Measurements from ENCODE around the gene PDE4D.

PDE4D gene

DNA sequence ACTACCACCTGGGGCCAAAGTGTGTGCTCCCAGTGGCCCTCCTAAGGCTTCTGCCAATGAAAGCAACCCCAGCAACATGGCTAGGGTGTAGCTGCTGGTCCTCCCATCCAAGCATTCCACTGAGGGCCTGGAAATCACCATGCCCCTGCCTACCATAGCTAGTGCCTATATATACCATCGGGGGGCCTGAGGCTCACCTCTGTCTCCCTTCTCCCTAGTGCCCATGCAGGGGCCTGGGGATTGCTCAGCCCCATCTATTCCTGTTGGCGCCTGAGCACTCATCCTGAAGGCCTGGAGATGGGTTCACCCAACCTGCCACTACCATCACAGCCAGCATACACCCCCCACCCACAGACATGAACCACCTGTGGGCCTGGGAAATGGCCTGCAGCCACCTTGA is 943.3 kb downstream of the PDE4D start:
- Histone ChIP-seq H3K9ac (ENCODE audit: low read depth in 1 of 2, low read length in 2 of 2) (no peak overlapping the region), H3K9me3 (ENCODE audit: control insufficient read depth in 1 of 2, low read length in 2 of 2) (no peaks in the 10 kb centered on the region)

GRCh38 chr5:58946230-58946629 is 947.3 kb downstream of the PDE4D start:
- Histone ChIP-seq H3K4me1 (ENCODE audit: control insufficient read depth in 1 of 2, insufficient read depth in 2 of 2, low read length in 2 of 2) (no peaks in the 10 kb centered on the region), H3K4me3 (ENCODE audit: low read depth in 1 of 2, low read length in 2 of 2) (no peak overlapping the region), H3K36me3 (ENCODE audit: control insufficient read depth in 1 of 2, insufficient read depth in 2 of 2, low read length in 2 of 2) (no peaks in the 10 kb centered on the region), H3K9ac (ENCODE audit: low read depth in 1 of 2, low read length in 2 of 2) (no peak overlapping the region), H3K27me3 (ENCODE audit: control insufficient read depth in 1 of 2, insufficient read depth in 2 of 2, low read length in 2 of 2) (no peaks in the 10 kb centered on the region), H3K9me3 (ENCODE audit: control insufficient read depth in 1 of 2, low read length in 2 of 2) (no peaks in the 10 kb centered on the region), H3K27ac (ENCODE audit: low read depth, low read length) (no peak overlapping the region)

More for the DNA sequence above, 943.3 kb downstream of the PDE4D start:
- Histone ChIP-seq H3K27ac (ENCODE audit: low read depth, low read length) (no peak overlapping the region), H3K4me3 (ENCODE audit: low read depth in 1 of 2, low read length in 2 of 2) (no peak overlapping the region), H3K27me3 (ENCODE audit: control insufficient read depth in 1 of 2, insufficient read depth in 2 of 2, low read length in 2 of 2) (no peaks in the 10 kb centered on the region), H3K4me1 (ENCODE audit: control insufficient read depth in 1 of 2, insufficient read depth in 2 of 2, low read length in 2 of 2) (no peaks in the 10 kb centered on the region), H3K36me3 (ENCODE audit: control insufficient read depth in 1 of 2, insufficient read depth in 2 of 2, low read length in 2 of 2) (no peaks in the 10 kb centered on the region)

DNA sequence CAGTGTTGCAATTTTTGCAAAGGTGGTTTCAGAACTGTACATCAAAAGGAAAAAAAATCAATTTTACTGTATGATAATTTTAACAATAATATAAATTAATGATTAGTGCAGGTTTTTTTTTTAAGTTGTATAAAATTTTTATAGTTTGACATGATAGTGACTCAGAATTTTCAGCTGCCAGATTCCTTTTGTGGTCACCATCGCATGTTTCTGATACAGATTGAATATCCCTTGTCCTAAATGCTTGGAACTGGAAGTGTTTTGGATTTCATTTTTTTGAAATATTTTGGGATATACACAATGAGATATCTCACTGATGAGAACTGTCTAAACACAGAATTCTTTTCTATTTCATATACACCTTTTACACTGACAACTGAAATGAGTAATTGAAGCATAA is 949.3 kb downstream of the PDE4D start:
- H3K9me3 ChIP-seq (ENCODE audit: control insufficient read depth in 1 of 2, low read length in 2 of 2): no peaks in the 10 kb centered on the region
- no peak overlapping the region for H3K4me3 ChIP-seq (ENCODE audit: low read depth in 1 of 2, low read length in 2 of 2)
- H3K4me1 ChIP-seq (ENCODE audit: control insufficient read depth in 1 of 2, insufficient read depth in 2 of 2, low read length in 2 of 2): no peaks in the 10 kb centered on the region
- no peaks in the 10 kb centered on the region for H3K27me3 ChIP-seq (ENCODE audit: control insufficient read depth in 1 of 2, insufficient read depth in 2 of 2, low read length in 2 of 2)
- no peaks in the 10 kb centered on the region for H3K36me3 ChIP-seq (ENCODE audit: control insufficient read depth in 1 of 2, insufficient read depth in 2 of 2, low read length in 2 of 2)
- no peak overlapping the region for H3K9ac ChIP-seq (ENCODE audit: low read depth in 1 of 2, low read length in 2 of 2)
- H3K27ac ChIP-seq (ENCODE audit: low read depth, low read length): no peak overlapping the region

DNA sequence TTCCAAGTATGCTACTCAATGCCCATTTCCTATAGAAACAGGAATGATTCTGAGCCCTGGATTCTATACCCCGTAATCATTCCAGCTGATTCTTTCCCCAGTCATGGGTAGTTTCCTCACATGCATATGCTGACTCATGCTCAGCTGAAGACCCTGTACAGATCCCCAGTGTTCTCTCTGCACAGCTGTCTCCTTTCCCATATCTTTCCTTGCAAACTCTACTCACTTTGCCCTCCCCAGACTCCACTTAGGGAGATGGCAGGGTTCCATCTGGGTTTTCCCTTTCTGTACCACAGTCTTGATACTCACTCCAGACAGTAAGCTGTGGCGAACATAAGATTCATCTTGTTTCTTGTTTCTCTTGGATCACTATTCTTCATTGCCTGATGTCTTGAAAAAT is 953.1 kb downstream of the PDE4D start:
- no peak overlapping the region for H3K9ac ChIP-seq (ENCODE audit: low read depth in 1 of 2, low read length in 2 of 2)
- no peaks in the 10 kb centered on the region for H3K9me3 ChIP-seq (ENCODE audit: control insufficient read depth in 1 of 2, low read length in 2 of 2)
- H3K4me1 ChIP-seq (ENCODE audit: control insufficient read depth in 1 of 2, insufficient read depth in 2 of 2, low read length in 2 of 2): no peaks in the 10 kb centered on the region
- H3K27ac ChIP-seq (ENCODE audit: low read depth, low read length): no peak overlapping the region
- no peak overlapping the region for H3K4me3 ChIP-seq (ENCODE audit: low read depth in 1 of 2, low read length in 2 of 2)
- no peaks in the 10 kb centered on the region for H3K36me3 ChIP-seq (ENCODE audit: control insufficient read depth in 1 of 2, insufficient read depth in 2 of 2, low read length in 2 of 2)
- no peaks in the 10 kb centered on the region for H3K27me3 ChIP-seq (ENCODE audit: control insufficient read depth in 1 of 2, insufficient read depth in 2 of 2, low read length in 2 of 2)

DNA sequence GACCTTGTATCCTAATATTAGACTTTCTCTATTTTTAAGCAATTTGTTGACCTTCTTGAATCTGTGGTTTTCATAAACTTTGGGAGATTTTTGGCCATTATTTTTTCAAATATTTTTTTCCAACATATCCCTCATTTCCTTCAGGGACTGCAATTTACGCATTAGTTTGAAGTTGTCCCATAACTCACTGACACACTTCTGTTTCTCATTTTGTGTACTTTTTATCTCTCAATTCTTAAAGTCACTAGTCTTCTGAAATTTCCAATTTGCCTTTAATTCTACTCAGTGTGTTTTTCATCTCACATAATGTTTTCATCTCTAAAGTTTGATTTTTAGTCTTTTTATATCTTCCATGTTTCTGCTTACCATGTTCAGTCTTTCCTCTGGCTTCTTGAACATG is 953.9 kb downstream of the PDE4D start:
- Histone ChIP-seq H3K4me1 (ENCODE audit: control insufficient read depth in 1 of 2, insufficient read depth in 2 of 2, low read length in 2 of 2) (no peaks in the 10 kb centered on the region), H3K36me3 (ENCODE audit: control insufficient read depth in 1 of 2, insufficient read depth in 2 of 2, low read length in 2 of 2) (no peaks in the 10 kb centered on the region), H3K4me3 (ENCODE audit: low read depth in 1 of 2, low read length in 2 of 2) (no peak overlapping the region), H3K27ac (ENCODE audit: low read depth, low read length) (no peak overlapping the region), H3K9me3 (ENCODE audit: control insufficient read depth in 1 of 2, low read length in 2 of 2) (no peaks in the 10 kb centered on the region), H3K27me3 (ENCODE audit: control insufficient read depth in 1 of 2, insufficient read depth in 2 of 2, low read length in 2 of 2) (no peaks in the 10 kb centered on the region), H3K9ac (ENCODE audit: low read depth in 1 of 2, low read length in 2 of 2) (no peak overlapping the region)

DNA sequence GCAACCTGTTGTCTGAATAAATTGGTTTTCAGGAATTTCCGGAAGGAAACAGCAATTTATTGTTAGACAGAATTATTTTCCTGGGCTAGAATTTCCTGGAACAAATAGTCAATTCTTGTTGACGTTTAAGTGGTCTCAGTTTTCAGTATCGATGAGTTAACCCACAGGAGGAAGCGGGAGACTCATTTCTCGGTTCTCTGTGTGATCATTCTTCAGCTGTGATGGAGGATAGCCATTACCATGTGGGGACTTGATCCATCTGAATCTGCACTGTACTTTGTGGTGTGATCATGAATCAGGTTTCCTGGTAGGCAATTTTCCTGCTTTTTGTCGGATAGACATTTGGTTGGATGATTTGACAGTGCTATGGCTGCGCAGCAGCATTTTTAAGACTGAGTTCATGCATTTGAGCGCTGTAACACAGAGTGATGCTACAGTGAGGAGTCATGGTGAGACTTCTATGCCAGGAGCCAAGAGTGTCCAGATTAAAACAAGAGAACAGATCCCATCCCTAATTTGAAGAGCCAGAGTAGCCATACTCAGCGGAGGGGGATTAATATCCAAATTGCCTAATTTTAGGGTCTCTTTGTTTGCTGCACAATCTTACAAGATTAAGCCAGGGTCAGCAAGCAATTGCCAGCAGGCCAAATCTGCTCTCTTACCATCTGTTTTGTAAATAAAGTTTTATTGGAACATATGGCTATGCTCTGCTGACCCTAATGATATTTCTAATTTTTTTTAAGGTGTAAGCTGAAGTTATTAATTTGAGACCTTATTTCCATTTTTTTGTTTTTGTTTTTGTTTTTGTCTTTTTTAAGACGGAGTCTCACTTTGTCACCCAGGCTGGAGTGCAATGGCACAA is 954.7 kb downstream of the PDE4D start:
- no peaks in the 10 kb centered on the region for H3K4me1 ChIP-seq (ENCODE audit: control insufficient read depth in 1 of 2, insufficient read depth in 2 of 2, low read length in 2 of 2)
- H3K9ac ChIP-seq (ENCODE audit: low read depth in 1 of 2, low read length in 2 of 2): no peak overlapping the region
- H3K27me3 ChIP-seq (ENCODE audit: control insufficient read depth in 1 of 2, insufficient read depth in 2 of 2, low read length in 2 of 2): no peaks in the 10 kb centered on the region
- H3K36me3 ChIP-seq (ENCODE audit: control insufficient read depth in 1 of 2, insufficient read depth in 2 of 2, low read length in 2 of 2): no peaks in the 10 kb centered on the region
- no peak overlapping the region for H3K27ac ChIP-seq (ENCODE audit: low read depth, low read length)
- H3K9me3 ChIP-seq (ENCODE audit: control insufficient read depth in 1 of 2, low read length in 2 of 2): no peaks in the 10 kb centered on the region
- no peak overlapping the region for H3K4me3 ChIP-seq (ENCODE audit: low read depth in 1 of 2, low read length in 2 of 2)

GRCh38 chr5:58937031-58937681 is 956.4 kb downstream of the PDE4D start:
- Histone ChIP-seq H3K9me3 (ENCODE audit: control insufficient read depth in 1 of 2, low read length in 2 of 2) (no peaks in the 10 kb centered on the region), H3K27me3 (ENCODE audit: control insufficient read depth in 1 of 2, insufficient read depth in 2 of 2, low read length in 2 of 2) (peaks cover 0 to 2% of the 10 kb centered on the region in 2 donors), H3K9ac (ENCODE audit: low read depth in 1 of 2, low read length in 2 of 2) (no peak overlapping the region), H3K4me1 (ENCODE audit: control insufficient read depth in 1 of 2, insufficient read depth in 2 of 2, low read length in 2 of 2) (no peaks in the 10 kb centered on the region), H3K36me3 (ENCODE audit: control insufficient read depth in 1 of 2, insufficient read depth in 2 of 2, low read length in 2 of 2) (no peaks in the 10 kb centered on the region), H3K27ac (ENCODE audit: low read depth, low read length) (no peak overlapping the region), H3K4me3 (ENCODE audit: low read depth in 1 of 2, low read length in 2 of 2) (no peak overlapping the region)

DNA sequence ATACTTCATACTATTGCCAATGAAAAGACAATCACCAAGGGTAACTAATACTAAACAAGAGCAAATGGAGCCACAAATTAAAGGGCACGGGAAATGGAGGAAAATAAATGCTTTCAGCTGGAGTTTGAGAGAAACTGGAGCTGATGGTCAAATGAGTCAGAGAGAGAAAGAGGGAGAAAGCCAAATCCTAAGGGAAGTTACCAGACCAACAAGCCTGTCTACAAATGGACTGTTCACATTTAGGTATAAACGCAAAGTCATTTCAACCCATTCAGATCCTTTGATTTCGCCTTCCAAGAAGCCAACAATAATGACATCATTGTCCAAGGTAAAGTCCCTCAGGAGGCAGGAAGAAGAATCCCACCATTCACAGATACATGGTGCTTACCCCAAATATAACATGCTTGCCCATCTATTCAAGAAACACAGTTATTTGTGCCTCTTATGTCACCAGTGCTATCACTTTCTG is 958.9 kb downstream of the PDE4D start:
- H3K36me3 ChIP-seq (ENCODE audit: control insufficient read depth in 1 of 2, insufficient read depth in 2 of 2, low read length in 2 of 2): no peaks in the 10 kb centered on the region
- no peaks in the 10 kb centered on the region for H3K9me3 ChIP-seq (ENCODE audit: control insufficient read depth in 1 of 2, low read length in 2 of 2)
- H3K27me3 ChIP-seq (ENCODE audit: control insufficient read depth in 1 of 2, insufficient read depth in 2 of 2, low read length in 2 of 2): peaks cover 0 to 3% of the 10 kb centered on the region in 2 donors
- H3K27ac ChIP-seq (ENCODE audit: low read depth, low read length): no peak overlapping the region
- no peak overlapping the region for H3K4me3 ChIP-seq (ENCODE audit: low read depth in 1 of 2, low read length in 2 of 2)
- H3K9ac ChIP-seq (ENCODE audit: low read depth in 1 of 2, low read length in 2 of 2): no peak overlapping the region
- H3K4me1 ChIP-seq (ENCODE audit: control insufficient read depth in 1 of 2, insufficient read depth in 2 of 2, low read length in 2 of 2): no peaks in the 10 kb centered on the region

DNA sequence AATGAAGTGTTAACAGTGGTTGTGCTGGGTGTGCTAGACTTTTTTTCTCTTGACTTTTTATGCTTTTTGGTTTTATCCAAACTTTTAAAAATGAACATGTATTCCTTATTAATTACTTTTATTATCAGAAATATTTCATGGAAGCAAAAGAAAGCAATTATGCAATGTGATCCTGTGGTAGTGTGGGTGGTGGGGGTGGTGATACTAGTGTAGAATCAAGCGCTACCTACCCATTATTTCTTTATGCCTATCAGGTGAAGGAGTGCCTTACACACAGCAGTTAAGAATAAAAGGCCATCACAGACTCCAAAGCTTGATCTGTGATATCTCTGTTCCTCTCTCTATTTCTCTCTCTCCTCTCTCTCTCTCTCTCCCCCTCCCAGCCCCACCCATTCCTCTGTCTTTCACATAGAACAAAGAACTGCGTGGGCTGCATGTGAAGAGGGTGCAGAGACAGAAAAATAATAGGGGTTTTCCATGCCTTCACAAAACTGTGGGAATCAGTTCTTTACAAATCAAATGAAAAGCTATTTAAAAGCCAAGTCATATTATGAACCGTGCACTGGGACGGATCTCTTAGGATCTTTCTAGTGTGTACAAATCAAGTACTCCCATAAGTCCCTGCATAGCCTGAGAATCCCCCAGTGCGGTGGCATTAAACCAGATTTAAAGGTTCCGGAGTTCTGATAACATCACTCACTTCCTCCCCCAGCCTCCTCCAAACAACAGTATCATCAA is 959.5 kb downstream of the PDE4D start:
- no peaks in the 10 kb centered on the region for H3K9me3 ChIP-seq (ENCODE audit: control insufficient read depth in 1 of 2, low read length in 2 of 2)
- no peak overlapping the region for H3K4me3 ChIP-seq (ENCODE audit: low read depth in 1 of 2, low read length in 2 of 2)
- no peaks in the 10 kb centered on the region for H3K4me1 ChIP-seq (ENCODE audit: control insufficient read depth in 1 of 2, insufficient read depth in 2 of 2, low read length in 2 of 2)
- peaks cover 2 to 3% of the 10 kb centered on the region in 2 donors for H3K27me3 ChIP-seq (ENCODE audit: control insufficient read depth in 1 of 2, insufficient read depth in 2 of 2, low read length in 2 of 2)
- H3K27ac ChIP-seq (ENCODE audit: low read depth, low read length): no peak overlapping the region
- no peak overlapping the region for H3K9ac ChIP-seq (ENCODE audit: low read depth in 1 of 2, low read length in 2 of 2)
- no peaks in the 10 kb centered on the region for H3K36me3 ChIP-seq (ENCODE audit: control insufficient read depth in 1 of 2, insufficient read depth in 2 of 2, low read length in 2 of 2)

DNA sequence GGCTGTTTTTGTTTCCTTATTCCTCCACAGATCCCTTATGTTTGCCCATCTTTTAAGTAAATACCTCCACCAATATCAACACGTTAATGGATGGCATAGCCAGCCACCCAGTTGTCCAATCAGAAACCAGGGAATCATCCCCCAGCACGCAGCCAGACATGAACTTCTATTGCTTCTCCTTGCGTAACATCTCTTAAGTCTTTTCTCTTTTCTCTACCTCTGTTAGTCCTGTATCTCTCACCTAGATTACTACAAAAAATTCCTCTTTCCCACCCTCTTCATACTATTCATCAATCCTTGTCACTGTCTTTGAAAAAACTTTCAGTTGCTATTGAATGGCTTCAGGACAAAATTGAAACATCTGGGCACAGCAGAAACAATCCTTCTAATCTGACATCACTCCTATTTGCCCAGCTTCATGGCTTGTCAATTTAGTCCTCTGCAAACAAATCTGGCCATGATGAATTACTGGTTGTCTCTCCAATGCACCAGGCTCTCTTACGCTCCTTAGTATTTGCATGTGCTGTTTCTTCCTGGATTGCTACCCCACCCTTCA is 961.4 kb downstream of the PDE4D start:
- Histone ChIP-seq H3K4me3 (ENCODE audit: low read depth in 1 of 2, low read length in 2 of 2) (no peak overlapping the region), H3K27me3 (ENCODE audit: control insufficient read depth in 1 of 2, insufficient read depth in 2 of 2, low read length in 2 of 2) (peaks cover 3% of the 10 kb centered on the region in 2 donors), H3K9me3 (ENCODE audit: control insufficient read depth in 1 of 2, low read length in 2 of 2) (no peaks in the 10 kb centered on the region), H3K27ac (ENCODE audit: low read depth, low read length) (no peak overlapping the region), H3K9ac (ENCODE audit: low read depth in 1 of 2, low read length in 2 of 2) (no peak overlapping the region), H3K4me1 (ENCODE audit: control insufficient read depth in 1 of 2, insufficient read depth in 2 of 2, low read length in 2 of 2) (no peaks in the 10 kb centered on the region), H3K36me3 (ENCODE audit: control insufficient read depth in 1 of 2, insufficient read depth in 2 of 2, low read length in 2 of 2) (no peaks in the 10 kb centered on the region)

All from duodenal mucosa (tissue), 2 donors.